Inferior parietal cortex (tissue), 1 donor: Measurements from ENCODE around the gene ERMARD.
"Not testable (repeated sequence)": the region's sequence is repeated elsewhere in the genome, so short reads cannot be mapped to it uniquely, and the experiment has no call there.

Source experiments
- DNase-seq: peaks from one replicate; pipeline ENCODE4 v3.0.0-alpha.2; 2016; ENCODE audit errors: extremely low spot score

Gene ERMARD

DNA sequence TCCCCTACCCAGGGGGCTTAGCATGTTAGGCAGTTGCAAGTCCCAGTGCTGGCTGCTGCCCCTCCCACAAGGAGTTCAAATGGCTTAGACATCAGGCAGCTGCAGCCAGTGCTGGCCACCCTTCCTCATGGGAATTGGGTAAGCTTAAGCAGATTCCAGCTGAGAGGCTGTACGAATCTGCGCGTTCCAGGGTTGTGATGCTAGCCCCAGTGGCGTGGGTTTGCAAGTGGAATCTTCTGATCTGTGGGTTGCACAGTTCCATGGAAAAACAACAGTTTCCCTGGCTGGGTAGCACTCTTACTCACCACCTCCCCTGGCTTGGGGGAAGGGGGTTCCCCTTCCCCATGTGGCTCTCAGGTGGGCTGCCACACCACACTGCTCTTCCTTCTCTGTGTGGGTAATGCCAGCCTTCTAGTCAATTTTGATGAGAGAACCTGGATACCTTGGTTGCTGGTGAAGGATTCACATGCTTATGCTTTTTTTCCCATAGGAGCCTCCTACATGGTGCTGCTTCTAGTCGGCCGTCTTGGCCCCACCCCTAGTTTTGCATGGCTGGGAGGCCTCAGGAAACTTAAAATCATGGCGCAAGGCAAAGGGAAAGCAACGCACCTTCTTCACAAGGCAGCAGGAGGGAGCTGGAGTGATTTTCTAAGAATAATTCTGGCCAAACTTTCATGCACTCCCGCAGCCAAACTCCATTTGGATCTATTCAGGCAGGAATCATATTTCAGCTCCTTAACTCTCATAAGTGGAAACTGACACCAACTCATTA is 13.0 kb upstream of the ERMARD start:
- no peak for DNase-seq

DNA sequence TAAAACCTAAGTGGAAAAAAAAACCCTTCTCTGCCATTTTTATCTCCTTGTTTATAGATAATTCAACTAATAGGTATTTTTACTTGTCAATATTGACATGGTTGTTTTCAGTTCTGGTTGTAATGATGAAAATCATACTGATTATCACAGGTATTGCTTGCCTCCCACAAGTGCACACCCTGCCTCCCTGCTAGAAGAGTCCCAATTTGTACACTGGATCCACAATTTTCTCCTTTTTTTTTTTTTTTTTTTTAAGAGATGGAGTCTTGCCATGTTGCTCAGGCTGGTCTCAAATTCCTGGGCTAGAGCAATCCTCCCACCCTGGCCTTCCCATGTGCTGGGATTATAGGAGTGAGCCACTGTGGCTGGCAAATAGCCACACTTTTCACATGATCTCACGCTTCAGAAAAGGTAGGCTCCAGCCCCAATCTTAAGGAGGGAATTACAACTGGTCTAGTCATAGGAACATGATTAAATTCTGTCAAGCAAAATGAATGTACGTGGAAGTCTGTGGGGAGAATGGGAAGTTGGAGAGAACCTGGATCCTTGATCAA is 12.4 kb upstream of the ERMARD start:
- DNase-seq = no peak

DNA sequence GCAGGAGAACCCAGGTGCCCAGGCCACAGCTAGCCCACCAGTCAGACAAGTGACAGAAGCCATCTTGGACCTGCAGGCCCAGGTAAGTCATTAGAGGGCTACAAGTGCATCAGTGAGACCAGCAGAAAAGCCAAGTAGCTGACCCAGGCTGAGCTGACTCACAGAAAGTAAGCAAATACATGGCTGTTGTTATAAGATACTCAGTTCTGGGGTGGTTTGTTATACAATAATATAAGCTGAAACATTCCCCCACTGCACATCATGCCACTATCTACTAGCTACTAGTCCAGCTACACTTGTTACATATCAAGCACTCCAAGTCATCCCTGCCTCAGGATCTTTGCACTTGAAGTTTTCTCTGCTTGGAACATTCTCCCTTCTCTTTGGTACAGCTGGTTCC is 10.1 kb upstream of the ERMARD start:
- DNase-seq = no peak

DNA sequence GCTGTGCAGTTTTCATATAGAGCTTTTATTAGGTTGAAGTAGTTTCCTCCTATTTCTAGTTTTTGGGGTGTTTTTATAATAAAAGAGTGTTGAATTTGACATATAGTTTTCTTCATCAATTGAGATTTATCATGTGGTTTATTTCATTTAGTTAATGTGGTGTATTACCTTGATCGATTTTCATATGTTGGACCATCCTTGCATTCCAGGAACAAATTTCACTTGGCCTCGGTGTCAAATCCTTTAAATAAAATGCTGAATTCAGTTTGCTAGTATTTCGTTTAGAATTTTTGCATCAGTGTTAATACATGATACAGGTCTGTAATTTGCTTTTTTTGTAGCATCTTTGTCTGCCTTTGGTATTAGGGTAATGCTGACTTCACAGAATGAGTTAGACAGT is 6.0 kb upstream of the ERMARD start:
- no peak for DNase-seq

DNA sequence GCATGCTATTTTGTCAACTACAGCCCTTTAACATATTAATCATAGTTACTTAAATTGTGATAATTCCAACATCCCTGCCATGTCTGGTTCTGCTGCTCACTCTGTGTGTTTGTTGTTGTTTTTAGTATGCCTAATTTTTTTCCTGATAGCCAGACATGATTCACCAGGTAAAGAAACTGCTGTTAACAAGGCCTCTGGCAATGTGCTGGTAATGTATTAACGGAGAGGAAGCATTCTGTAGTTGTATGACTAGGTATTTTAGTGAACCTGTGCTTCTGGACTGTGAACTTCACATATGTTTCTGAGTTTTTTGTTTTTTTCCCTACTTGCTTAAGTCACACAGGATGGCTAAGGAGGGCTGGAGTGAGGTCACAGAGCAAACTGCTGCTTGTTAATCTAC is 4.9 kb upstream of the ERMARD start:
- no peak for DNase-seq

DNA sequence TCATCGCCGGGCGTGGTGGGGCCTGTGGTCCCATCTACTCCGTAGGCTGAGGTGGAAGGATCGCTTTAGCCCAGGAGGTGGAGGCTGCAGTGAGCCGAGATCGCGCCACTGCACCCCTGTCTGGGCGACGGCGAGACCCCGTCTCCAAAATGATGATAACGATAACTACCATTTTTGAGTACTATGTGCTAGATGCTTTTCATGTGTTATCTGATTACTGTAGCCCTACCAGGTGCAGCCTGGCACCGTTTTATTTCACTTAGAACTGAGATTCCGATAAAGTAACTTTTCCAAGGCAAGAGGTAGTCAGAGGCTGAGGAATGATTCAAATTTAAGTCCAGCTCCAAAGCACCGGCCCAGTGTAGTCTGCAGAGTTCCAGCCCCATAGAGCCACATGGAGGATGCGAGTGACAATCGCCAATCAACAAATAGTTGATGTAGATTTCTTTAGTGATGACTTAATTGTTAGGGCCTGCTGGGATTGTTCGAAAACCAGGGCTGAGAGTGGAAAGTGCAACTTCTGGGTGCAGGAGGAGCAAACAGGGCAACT is 727 bp downstream of the ERMARD start:
- peak; percentile 53 for DNase-seq

DNA sequence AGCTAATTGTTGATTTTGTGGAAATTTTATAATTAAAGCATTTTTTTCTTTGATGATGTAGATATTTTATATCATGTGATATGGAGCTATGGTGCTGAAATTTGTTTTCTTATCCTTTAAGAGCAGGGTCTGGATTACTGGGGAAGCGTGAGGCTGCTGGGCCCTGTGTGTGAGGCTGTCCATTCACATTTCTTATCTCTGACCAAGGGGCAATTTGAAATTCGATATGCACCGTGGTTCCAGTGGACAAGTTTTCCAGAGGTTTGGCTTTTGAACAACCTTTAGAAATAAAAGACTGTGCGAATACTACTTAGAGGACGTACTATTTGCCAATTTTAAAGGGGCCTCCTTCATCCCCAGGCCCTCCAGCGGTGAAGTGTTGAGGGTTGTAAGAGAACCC is 3.7 kb downstream of the ERMARD start:
- DNase-seq = no peak

DNA sequence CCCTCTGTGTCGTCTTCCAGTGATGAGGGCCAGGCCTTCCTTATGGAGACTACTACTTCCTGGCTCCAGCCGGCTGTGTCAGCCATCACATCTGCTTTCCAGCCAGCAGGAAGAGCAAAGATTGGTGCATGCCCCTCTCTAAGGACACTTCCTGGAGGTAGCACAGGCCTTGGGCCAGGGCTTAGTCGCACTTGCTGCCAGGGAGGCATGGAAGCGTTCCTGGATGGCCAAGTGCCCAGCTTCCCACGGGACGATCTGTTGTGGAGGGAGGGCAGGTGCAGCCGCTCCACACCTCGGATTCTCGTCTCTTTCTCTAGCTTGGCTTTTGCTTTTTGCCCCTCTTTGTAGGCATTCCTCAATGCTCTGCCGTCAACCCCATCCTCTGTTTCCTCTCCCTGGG is 11.9 kb downstream of the ERMARD start:
- DNase-seq = no peak

DNA sequence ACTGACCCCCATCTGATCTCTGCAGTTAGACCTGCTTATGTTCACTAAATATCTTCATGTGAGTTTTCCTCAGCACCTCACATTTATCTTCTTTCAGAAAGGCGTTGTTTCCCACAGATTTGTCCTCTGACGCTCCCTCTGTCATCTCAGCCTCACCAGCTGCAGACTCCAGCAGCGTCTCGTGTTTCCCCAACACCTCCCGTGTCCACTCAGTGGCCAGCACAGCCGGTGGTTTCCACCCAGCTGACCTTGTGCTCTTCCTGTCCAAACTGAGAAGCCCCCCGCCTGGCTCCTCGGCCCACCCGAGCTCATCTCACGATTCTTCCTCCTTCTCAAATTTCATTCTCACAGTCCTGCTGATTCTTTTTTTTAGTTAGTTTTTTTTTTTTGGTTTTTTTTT is 12.5 kb downstream of the ERMARD start:
- no peak for DNase-seq

DNA sequence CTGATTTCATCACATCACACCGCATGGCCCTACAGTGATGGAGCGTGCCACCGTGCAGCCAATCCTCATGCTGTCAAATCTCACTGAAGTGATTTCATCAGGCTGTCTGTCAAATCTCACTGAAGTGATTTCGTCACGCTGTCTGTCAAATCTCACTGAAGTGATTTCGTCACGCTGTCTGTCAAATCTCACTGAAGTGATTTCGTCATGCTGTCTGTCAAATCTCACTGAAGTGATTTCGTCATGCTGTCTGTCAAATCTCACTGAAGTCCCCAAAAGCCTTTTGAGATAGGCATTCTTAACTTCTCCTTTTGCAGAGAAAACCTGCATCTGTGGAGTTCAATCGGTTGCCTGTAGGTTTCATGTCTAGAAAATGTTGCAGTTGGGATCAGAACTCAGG is 14.4 kb downstream of the ERMARD start:
- DNase-seq = not testable (repeated sequence)

DNA sequence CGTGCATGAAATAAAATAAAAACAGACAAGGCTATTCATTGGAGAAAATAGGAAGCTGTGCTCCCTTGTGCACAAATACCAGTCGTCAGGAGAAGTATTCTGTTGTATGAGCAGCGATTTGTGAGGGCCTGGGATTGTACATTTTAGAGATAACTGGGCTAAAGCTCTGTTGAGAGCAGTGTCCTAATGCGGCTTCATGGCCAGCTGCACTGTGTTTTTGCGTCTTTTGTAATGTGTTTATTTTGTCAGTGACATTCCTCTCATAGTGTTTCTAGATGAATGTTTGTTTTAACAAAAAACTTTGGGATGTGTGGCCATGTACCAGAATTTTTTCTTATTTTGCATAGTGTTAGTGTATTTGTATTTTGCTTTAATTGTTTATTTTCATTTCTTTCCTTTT is 14.8 kb downstream of the ERMARD start:
- DNase-seq = no peak

DNA sequence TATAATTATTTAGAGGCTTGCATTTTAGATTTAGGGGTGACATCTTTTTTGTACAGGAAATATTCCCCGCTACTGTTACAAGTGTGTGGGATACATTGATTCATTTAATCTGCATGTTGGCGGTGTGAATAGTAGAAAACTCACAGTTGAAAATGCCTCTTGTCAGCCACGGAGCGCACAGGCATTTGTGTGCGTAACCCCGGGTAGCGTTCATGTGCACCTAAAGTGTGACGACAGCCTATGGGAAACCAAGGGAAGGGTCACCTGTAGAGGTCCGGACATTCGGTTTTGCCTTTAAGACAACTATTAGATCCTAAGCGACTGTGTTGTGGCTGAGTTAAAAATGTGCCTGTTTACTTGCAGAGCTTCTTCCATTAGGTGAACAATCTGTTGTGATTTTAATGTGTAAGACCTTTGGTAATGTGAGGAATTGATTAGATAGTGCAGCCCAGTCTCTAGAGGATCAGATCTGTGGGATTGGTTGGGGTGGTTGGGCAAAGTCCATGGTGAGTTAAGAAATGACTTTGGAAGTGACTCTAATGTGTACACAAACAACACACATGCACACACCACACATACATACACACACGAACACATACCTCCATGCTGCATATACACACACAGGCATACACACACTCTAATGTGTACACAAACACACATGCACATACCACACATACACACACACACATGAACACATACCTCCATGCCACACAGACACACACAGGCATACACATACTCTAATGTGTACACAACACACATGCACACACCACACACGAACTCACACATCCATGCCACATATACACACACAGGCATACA is 15.7 kb downstream of the ERMARD start:
- DNase-seq = no peak

DNA sequence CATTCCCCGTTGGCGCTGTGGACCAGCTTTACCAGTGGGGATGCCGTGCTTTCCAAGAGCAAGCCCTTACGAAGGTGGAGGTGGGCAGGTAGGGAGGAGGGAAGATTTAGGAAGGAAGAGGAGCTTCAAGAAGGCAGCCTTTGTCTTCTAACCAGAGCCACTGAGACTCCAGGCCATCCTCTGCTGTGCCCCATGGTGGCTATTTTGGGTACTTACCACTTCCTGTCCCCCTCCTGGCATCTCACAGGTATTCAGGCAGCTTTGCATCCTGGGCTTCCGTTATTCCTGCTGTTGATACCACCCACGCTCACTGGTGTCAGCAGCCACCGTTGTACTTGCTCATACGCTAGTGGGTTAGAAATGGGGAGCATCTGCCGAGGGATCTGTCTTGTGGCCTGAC is 22.9 kb downstream of the ERMARD start:
- no peak for DNase-seq

DNA sequence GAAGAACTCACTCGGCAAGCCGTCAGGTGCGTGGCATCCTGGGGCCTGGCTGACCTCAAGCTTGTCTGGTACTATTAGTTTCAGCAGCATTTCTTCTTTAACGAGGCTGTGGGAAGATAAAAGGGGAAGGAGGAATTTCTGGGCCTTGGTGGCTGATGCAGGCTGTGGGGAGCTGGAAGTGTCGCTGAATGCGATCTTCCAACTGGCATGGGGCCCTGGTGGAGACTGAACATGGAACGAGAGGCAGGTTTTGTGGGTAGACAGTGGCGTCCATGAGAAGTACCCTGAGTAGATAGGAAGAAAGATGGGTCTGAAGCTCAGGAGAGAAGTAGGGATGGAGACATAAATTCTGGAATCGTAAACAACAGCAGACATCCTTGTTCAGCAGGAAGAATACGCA is 23.9 kb downstream of the ERMARD start:
- no peak for DNase-seq

DNA sequence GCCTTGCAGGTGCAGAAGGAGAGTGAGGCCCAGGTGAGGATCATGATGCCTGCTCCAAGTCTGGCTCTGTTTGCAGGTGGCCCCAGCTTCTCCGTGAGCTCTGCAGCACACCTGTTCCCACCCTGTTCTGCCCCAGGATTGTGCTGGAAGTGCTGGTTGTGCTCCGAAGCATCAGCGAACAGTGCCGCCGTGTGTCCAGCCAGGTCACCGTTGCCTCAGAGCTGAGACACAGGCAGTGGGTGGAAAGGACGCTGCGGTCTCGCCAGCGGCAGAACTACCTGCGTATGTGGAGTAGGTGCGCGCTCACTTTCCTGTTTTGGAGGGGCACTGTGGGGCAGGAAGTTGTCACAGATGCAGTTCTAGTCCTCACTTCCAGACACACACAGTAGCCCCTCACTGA is 25.0 kb downstream of the ERMARD start:
- DNase-seq = no peak

DNA sequence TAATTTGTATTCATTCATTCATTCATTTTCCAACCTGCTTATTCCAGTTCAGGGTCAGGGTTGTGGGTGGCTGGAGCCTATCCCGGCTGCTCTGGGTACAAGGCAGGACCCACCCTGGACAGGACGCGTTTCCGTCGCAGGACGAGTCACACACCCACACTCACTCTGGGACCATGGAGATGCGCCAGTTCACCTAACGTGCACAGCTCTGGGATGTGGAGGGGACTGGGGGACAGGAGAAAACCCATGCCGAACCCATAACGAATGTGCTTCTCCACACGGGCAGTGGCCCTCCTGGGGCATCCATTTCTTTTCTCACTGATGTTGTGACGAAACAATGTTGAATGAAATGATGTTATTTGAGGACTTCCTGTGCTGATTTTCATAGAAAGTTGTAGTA is 26.5 kb downstream of the ERMARD start:
- DNase-seq = no peak

DNA sequence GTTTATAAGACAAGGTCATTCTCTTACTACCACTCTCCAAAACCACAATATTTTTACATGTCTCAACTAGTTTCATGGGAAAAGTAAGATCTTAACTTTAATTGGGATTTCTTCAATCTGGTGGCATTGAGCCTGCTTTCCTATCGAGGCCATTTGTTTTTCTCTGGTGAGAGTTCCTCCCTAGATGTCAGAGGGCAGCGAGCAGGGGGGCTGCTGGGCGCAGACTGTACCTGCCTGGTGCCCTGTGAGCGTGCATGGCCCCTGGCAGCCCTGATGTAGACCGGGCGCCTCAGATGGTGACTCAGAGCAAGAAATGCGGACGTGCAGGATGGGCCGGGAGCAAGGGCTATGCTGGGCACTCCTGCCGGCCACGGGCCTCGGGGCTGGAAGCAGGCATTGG is 27.2 kb downstream of the ERMARD start:
- no peak for DNase-seq

DNA sequence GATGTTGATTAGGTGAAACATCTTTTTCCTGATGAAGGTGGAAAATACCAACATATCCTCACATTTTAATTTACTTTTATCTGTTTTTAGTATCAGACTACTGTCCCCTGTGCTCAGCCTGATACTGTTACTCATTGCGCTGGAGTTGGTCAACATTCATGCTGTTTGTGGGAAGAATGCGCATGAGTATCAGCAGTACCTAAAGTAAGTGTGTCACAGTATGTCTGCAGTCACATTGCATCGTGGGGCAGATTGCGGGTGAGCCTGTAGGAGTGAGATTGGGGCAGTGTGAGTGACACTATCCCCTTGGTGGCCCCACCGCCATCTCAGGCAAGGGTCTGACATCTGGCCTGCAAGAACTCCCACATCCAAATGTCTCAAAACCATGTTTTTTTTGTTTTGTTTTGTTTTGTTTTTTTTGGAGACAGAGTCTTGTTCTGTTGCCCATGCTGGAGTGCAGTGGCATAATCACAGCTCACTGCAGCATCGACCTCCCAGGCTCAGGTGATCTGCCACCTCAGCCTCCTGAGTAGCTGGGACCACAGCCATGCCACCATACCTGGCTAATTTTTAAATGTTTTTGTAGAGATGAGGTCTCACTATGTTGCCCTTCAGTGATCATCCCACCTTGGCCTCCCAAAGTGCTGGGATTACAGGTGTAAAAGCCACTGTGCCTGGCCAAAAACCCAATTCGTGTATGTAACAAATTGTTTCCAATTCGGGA is 27.8 kb downstream of the ERMARD start:
- DNase-seq = no peak

DNA sequence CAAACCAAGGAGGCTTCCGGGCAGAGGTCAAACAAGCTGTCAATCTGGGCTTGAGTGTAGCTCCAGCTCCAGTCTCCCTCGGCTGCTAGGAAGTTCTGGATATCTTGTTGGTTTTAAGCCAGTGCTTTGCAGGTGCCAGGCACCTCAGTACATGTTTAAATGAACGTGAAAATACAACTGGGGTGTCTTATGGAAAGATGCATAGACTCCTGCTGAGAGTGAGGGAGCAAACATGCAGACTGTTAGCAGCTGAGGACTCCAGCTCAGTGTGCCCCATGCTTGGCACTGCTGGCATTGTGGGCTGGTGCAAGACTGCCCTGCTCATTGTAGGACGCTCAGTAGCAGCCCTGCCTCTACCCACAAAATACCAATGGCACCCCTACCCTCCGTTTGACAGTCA is 28.5 kb downstream of the ERMARD start:
- DNase-seq = no peak

DNA sequence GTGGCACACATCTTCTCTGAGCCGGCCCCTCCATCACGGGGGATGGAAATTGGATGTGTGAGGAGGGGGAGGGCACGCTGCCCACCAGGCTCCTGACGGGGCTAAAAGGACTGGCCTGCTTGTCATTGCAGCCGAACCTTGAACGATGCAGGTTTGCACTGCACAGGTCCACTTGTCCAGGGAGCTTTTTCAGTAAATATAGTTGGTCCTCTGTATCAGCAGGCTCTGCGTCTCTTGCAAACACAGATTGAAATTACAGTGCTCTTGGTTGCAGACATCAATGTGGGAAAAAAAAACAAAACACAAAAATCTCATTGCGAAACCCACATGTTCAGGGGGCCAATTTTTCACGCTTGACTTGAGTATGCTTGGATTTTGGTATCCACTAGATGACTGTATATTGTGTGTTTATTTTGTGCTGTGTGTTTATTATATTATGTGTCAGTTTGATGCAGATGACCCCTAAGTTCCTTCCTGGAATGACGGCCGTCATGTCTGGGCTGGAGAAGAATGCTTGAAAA is 29.2 kb downstream of the ERMARD start:
- no peak for DNase-seq

DNA sequence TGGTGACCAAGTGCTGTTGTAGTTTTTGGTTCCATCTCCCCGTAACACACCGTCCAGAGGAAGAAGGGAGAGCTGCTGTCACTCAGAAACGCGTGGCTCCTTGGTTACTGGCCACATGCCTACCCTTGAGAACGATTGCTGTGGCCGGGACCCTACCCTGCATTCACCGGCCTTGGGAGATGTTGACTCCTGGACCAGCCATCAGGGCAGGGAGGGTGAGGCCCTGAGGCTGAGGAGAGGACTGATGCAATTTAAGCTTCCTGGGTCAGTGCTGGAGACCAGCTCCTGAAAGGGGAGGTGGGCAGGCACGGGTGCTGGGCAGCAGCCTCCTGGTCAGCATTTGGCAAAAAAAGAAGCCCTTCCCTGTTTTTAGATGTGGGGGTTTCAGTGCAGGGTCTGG is 31.5 kb downstream of the ERMARD start:
- no peak for DNase-seq

DNA sequence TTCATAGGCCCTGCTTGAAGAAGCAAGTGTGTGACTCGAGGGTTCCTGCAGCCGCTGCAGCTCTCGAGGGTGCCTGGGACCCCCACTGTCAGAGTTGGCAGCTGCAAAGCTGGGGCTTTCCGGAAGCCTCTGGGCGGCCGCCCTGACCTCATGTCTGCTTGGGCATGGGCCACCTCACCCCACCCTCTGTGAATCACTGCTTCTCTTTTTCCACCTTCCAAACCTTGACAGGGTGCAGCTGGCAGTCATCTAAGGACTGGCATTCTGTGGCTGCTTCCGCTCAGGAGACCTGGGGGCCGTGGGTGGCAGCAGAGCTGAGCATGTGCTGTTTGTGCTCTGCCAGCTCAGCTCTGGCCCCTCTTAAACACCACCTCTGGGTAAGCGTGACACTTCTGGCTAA is 32.0 kb downstream of the ERMARD start:
- no peak for DNase-seq
